GM21381 (cell line): ENCODE measurements around the gene PTGIR.

ENCODE experiments used
- ATAC-seq: cut with Tn5 transposase; IDR thresholded peaks from one replicate; pipeline ENCODE4 v1.9.1; 2021; ENCODE audit warnings: mild to moderate bottlenecking, moderate library complexity; ENCODE audit not compliant: unreplicated experiment

The PTGIR gene

DNA sequence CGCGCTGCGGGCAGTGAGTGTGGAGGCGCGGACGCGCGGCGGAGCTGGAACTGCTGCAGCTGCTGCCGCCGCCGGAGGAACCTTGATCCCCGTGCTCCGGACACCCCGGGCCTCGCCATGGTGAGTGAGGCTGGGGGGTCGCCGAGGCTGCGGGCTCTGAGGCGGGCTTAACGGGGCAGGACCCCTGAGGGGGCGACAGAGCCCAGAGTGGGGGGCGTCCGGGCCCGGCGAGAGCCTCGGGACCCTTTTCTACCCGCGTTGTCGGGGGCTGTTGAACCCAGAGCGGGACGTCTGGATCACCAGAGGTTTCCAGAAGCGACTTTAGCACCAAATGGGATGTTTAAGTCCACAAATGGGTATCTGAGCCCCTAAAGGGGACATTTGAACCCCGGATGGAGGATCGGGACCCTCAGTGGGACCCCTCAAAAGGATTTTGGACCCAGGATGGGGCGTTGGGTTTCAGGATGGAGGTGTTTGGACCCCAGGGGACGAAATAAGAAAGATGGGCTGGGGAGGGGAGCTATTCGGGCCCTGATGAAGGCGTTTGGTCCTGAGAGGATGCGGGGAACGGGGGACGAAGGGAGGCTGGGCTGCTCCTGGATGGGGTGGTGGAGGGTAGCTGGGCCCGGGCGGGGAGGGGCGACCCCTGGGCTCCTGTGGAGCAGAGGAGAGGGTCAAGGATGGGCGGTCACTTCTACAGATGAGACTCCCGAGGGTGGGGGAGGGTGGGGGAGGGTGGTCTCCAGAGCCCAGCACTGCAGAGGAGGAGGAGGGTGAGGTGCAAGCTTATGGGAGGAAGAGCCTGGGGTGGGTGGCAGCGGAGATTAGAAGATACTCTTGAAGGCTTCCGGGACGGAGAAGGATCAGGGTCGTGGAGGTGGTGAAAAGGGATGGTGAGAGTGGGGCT is 23.3 kb downstream of the PTGIR start, which contains the start of gene CALM3:
TSS of gene CALM3 (plus strand) at position 13 of the 907 bp plus-strand sequence. CDS start at position 118, 105 bp downstream.
- no peak for ATAC-seq

DNA sequence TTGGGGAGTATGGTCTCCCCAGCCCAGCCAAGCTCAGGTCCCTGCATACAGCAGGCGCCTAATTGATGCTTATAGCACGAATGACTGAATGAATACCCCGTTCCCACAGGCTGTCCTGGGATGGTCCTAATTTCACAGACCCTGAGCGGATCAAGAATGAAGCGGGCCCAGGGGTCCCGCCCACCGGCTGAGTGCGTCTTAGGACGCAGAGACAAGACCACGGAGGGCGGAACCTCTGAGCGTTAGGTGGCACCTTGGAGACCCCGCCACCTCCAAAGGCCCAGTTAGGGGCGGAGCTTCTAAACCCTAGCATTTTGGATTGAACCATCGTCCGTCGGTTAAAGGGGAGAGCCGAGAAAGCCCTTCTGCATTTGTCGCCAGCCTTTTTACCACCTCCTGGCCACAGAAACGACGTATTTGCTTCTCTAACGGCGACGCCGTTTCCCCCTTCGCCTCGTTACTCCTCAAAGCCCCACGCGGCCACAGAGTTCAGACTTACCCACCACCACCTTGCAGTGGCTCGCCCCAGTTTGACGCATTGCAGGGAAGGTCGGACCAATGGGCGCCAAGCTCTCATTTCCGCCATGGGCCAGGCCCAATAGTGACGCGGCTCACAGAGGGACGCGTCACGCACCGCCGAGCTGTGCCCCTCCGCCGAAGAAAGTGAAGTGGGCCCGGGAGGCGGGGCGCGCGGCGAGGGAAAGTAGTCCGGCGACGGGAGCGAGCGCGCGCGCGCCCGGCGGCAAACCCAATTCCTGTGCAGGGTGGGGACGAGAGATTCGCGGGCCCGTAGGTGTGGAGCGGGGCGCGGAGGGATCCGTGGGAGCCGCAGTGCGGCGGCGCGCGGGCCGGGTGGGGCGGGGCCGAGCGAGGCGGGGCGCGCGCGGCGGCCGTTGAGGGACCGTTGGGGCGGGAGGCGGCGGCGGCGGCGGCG is 24.2 kb downstream of the PTGIR start:
- peak; percentile 84 for ATAC-seq

GRCh38 chr19:46599716-46600373 is 25.0 kb downstream of the PTGIR start:
- no peak for ATAC-seq

DNA sequence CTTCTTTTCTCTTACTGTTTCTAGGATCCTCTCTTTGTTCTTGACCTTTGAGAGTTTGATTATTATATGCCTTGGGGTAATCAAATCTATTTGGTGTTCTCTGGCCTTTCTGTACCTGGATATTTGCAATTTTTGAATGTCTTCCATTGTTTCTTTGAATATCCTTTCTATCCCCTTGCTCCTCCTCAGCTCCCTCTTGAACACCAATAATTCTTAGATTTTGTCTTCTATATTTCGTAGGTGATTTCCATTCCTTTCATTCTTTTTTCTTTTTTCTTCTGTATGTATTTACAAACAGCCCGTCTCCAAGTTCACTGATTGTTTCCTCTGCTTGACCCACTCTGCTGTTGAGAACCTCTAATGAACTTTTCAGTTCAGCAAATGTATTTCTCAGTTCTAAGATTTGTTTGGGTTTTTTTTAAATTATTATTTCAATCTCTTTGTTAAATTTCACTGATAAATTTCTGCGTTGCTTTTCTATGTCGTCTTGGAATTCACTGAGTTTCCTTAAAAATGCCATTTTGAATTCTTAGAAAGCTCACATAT is 26.4 kb downstream of the PTGIR start:
- no peak for ATAC-seq

GRCh38 chr19:46596008-46596407 is 28.9 kb downstream of the PTGIR start:
- no peak for ATAC-seq

- ATAC-seq: no peak
Observed at GRCh38 chr19:46591870-46592269, 33.0 kb downstream of the PTGIR start.

DNA sequence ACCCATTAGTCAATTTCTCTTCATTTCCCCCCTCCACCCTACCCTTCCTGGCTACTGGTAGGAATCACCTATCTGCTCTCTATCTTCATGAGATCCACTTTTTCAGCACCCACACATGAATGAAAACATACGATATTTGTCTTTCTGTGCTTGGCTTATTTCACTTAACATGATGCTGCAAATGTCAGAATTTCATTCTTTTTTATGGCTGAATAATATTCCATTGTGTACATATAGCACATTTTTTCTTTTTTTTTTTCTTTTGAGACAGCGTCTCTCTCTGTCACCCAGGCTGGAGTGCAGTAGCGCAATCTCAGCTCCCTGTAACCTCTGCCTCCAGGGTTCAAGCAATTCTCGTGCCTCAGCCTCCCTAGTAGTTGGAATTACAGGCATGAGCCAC is 33.6 kb downstream of the PTGIR start:
- no peak for ATAC-seq

DNA sequence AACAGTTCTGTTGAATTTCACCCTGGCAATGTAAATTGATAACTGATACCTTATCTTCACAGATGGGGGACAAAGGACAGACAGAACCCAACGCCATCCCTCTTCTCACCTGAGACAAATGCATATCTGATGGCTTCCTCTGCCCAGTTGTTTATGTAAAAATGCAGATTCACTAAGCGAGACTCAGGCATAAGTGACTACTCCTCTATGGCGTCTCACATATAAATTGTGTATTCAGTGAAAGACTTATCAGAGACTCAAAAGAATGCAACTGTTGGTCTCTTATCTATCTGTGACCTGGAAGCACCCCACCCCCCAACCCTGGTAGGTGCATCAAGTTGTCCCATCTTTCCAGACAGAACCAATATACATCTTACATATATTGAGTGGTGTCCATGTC is 37.0 kb downstream of the PTGIR start:
- ATAC-seq: no peak

DNA sequence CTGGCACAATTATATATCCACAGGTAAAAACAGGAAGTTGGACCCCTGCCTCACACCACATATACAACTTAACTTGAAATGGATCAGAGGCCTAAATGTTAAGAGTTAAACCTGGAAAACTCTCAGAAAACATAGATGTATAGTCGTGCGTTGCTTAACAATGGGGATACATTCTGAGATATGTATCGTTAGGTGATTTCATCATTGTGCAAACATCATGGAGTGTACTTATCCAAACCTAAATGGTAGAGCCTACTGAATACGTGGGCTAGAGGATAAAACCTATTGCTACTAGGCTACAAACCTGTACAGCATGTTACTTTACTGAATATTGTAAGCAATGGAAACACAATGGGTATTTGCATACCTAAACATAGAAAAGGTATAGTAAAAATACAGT is 38.6 kb downstream of the PTGIR start:
- no peak for ATAC-seq

DNA sequence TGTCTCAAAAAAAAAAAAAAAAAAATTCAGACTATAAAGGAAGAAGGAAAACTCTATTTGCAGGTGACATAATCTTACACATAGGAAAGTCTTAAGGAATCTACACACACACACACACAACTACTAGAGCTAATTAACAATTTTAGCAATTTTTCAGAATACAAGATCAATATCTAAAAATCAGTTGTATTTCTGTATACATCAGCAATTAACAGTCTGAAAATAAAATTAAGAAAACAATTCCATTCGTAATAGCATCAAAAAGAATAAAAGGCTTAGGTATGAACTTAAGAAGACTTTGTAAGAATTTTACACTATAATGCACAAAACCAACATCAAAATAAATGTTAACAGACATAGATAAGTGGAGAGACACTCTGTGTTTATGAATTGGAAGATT is 39.4 kb downstream of the PTGIR start:
- no peak for ATAC-seq

- ATAC-seq: no peak
Observed at GRCh38 chr19:46580247-46580646, 44.6 kb downstream of the PTGIR start.

- no peak for ATAC-seq
Observed at GRCh38 chr19:46579361-46579879, 45.5 kb downstream of the PTGIR start.

DNA sequence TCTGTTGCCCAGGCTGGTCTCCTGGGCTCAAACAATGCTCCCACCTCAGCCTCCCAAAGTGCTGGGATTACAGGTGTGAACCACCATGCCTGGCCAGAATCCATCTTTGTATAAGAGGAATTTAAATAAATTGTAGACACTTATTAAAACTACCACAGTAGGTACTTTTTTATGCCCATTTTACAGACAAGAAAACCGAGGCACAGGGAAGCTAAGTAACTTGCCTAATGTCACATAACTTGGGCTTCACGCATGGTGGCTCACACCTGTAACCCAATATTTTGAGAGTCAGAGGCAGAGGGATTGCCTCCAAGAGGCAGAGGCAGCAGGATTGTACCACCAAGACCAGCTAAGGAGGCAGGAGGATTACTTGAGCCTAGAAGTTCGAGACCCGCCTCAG is 46.4 kb downstream of the PTGIR start:
- no peak for ATAC-seq

DNA sequence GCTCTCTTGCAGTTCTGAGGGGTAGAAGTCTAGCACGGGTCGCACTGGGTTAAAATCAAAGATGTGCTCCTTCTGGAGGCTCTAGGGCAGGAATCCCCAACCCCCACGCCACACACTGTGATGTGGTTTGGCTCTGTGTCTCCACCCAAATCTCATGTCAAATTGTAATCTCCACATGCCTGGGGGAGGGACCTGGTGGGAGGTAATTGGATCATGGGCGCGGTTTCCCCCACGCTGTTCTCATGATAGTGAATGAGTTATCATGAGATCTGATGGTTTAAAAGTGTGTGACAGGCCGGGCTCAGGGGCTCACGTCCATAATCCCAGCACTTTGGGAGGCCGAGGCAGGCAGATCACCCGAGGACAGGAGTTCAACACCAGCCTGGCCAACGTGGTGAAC is 50.4 kb downstream of the PTGIR start:
- ATAC-seq: no peak

DNA sequence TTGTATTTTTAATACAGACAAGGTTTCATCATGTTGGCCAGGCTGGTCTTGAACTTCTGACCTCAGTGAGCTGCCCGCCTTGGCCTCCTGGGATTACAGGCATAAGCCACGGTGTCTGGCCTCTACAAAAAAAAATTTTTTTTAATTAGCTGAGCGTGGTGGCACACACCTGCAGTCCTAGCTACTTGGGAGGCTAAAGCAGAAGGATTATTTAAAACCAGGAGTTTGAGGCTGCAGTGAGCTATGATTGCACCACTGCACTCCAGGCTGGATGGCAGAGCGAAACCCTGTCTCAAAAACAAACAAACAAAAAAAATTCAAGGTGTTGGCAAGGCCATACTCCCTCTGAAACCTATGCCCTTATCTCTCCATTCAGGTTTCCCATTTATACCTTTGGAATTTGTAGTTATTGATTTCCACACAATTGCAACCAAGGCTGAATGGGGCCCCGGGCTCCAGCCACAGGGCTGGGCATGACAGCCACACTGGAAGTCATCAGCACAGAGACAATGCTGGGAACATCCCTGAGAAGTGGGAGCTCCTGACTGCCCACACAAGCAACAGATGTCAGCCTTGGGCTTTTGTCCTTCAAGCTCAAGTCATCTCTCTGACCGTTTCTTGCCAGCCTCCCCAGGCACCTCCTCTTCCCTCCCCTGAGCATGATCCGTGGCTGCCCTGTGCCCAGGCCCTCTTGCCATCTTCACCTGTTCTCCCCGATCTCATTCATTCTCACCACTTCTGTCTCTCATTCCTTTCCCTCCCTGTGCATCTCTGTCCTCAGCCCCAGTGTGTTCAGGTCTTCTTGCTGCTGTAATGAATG is 51.0 kb downstream of the PTGIR start:
- ATAC-seq: no peak

GRCh38 chr19:46571495-46571894 is 53.4 kb downstream of the PTGIR start:
- no peak for ATAC-seq
